Measurements from ENCODE around the gene MERTK.
"Not testable (repeated sequence)": the region's sequence is repeated elsewhere in the genome, so short reads cannot be mapped to it uniquely, and the experiment has no call there.

DNA sequence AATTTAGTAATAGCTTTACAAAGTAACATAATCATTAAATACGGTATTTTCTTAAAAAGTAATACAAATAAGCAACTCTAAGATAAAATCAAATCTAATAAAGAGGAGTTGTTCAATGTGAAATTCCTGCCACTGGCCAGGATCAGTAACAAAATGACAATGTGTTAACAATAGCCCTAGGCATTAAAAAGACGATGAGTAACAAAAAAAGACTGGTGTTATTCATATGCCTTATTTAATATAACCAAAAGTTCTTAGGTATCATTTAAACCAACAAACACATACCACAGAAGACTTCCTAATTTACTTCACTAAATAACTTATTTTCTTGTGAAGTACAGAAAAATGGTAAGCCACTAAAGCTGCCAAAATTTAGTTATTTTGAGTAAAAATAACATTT, 25.6 kb upstream of the MERTK start:
- TF ChIP-seq CTCF, POLR2A (IDR thresholded peaks at IDR 0.05): not testable (repeated sequence)
